ENCODE data around the gene ANKHD1. TPM values are rescaled to one million over a fixed set of nuclear protein-coding genes. Genes with fewer than 3 reads are reported as not detected.

ANKHD1 gene
- total RNA-seq, 1 donor from 2014 or later: 105 TPM

DNA sequence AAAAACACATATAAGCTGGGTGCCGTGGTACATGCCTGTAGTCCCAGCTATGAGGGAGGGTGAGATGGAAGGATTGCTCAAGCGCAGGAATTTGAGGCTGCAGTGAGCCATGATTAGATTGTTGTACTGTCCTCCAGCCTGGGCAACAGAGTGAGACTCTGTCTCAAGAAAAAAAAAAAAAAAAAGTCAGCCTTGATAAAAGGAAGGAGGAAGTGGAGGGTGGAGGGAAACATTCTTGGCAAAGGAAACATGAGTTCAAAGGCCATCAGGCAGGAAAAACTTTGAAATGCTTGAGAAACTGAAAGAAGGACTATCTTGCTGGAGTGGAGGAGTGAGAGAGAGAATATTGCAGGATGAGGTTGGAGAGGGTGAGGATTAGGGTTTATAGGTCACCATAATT, 18.3 kb upstream of the ANKHD1 start:
- TF ChIP-seq, protein P1, sequence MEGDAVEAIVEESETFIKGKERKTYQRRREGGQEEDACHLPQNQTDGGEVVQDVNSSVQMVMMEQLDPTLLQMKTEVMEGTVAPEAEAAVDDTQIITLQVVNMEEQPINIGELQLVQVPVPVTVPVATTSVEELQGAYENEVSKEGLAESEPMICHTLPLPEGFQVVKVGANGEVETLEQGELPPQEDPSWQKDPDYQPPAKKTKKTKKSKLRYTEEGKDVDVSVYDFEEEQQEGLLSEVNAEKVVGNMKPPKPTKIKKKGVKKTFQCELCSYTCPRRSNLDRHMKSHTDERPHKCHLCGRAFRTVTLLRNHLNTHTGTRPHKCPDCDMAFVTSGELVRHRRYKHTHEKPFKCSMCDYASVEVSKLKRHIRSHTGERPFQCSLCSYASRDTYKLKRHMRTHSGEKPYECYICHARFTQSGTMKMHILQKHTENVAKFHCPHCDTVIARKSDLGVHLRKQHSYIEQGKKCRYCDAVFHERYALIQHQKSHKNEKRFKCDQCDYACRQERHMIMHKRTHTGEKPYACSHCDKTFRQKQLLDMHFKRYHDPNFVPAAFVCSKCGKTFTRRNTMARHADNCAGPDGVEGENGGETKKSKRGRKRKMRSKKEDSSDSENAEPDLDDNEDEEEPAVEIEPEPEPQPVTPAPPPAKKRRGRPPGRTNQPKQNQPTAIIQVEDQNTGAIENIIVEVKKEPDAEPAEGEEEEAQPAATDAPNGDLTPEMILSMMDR (IDR thresholded peaks at IDR 0.05; ENCODE audit: partially characterized antibody, unreplicated experiment): no peak
- Mint-ChIP-seq H3K27me3 (ENCODE audit: unreplicated experiment) (no peaks in the 10 kb centered on the region), H3K4me1 (ENCODE audit: low read depth, unreplicated experiment) (no peaks in the 10 kb centered on the region), H3K27ac (ENCODE audit: unreplicated experiment) (no peak overlapping the region), H3K4me3 (ENCODE audit: unreplicated experiment) (no peak overlapping the region), H3K36me3 (ENCODE audit: unreplicated experiment) (no peaks in the 10 kb centered on the region), H3K9me3 (ENCODE audit: unreplicated experiment) (no peaks in the 10 kb centered on the region)
- no peak for DNase-seq

DNA sequence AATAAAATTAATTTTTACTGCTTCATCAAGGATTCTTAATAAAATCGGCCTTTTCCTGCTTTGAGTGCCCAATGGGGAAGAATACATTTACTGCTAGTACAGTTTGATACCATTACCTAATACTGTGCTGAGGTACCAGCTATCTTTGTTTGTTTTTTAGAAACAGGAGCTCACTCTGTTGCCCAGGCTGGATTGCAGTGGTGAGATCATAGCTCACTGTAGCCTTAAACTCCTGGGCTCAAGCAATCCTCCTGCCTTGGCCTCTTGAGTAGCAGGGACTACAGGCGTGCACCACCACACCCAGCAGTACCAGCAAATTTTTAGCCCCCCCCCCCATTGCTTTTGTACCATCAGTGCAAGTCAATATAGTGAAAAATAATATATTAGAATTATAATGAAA, 13.6 kb upstream of the ANKHD1 start:
- no peak for DNase-seq
- TF ChIP-seq, protein P1 (IDR thresholded peaks at IDR 0.05; ENCODE audit: partially characterized antibody, unreplicated experiment): no peak
- H3K4me1 Mint-ChIP-seq (ENCODE audit: low read depth, unreplicated experiment): no peaks in the 10 kb centered on the region
- no peaks in the 10 kb centered on the region for H3K27me3 Mint-ChIP-seq (ENCODE audit: unreplicated experiment)
- no peak overlapping the region for H3K4me3 Mint-ChIP-seq (ENCODE audit: unreplicated experiment)
- H3K27ac Mint-ChIP-seq (ENCODE audit: unreplicated experiment): no peak overlapping the region
- H3K36me3 Mint-ChIP-seq (ENCODE audit: unreplicated experiment): no peaks in the 10 kb centered on the region
- H3K9me3 Mint-ChIP-seq (ENCODE audit: unreplicated experiment): no peaks in the 10 kb centered on the region

DNA sequence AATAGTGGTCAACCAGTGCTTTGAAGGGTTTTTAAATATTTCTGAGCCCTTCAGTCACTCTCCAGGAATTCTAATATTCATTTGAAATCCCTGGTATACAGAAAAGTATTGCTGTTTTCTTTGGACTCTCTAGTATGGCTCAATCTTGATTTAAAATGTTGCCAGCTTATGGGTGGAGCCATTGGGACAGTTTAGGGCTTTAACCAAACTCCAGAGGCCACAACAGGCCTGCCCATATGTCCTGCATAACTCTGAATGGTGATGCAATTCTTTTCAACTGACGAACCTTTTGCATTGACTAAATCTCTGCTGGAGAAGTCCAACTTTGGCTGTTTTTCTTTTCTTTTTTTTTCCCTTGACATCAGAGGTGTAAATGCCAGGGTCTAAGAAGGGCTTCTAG, 10.3 kb upstream of the ANKHD1 start:
- Mint-ChIP-seq H3K27me3 (ENCODE audit: unreplicated experiment) (no peaks in the 10 kb centered on the region), H3K4me1 (ENCODE audit: low read depth, unreplicated experiment) (no peaks in the 10 kb centered on the region), H3K4me3 (ENCODE audit: unreplicated experiment) (no peak overlapping the region), H3K36me3 (ENCODE audit: unreplicated experiment) (no peaks in the 10 kb centered on the region), H3K9me3 (ENCODE audit: unreplicated experiment) (no peaks in the 10 kb centered on the region), H3K27ac (ENCODE audit: unreplicated experiment) (no peak overlapping the region)
- TF ChIP-seq, protein P1 (IDR thresholded peaks at IDR 0.05; ENCODE audit: partially characterized antibody, unreplicated experiment): no peak
- DNase-seq: no peak

DNA sequence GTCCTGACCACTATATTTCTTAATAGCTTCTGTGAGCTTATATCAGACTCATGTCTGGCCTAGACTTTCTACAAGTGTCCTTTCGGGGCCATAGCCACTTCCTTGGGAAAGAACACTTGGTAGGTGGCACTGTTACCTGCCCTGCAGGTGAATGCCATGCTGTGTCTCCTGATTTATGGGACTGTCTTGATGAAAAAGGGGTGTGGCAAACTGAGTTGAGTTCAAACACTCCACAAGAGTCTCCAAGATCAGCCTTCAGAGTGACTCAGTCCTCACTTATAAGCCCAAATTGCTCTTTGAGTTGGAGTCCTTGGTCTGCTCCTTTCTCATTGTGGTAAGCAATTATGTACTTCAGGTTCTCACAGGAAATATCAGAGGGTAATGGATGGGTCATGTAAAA, 9.9 kb upstream of the ANKHD1 start:
- Mint-ChIP-seq H3K27ac (ENCODE audit: unreplicated experiment) (no peak overlapping the region), H3K36me3 (ENCODE audit: unreplicated experiment) (no peaks in the 10 kb centered on the region), H3K4me1 (ENCODE audit: low read depth, unreplicated experiment) (no peaks in the 10 kb centered on the region), H3K4me3 (ENCODE audit: unreplicated experiment) (no peak overlapping the region), H3K27me3 (ENCODE audit: unreplicated experiment) (no peaks in the 10 kb centered on the region), H3K9me3 (ENCODE audit: unreplicated experiment) (no peaks in the 10 kb centered on the region)
- DNase-seq: no peak
- TF ChIP-seq, protein P1 (IDR thresholded peaks at IDR 0.05; ENCODE audit: partially characterized antibody, unreplicated experiment): no peak

DNA sequence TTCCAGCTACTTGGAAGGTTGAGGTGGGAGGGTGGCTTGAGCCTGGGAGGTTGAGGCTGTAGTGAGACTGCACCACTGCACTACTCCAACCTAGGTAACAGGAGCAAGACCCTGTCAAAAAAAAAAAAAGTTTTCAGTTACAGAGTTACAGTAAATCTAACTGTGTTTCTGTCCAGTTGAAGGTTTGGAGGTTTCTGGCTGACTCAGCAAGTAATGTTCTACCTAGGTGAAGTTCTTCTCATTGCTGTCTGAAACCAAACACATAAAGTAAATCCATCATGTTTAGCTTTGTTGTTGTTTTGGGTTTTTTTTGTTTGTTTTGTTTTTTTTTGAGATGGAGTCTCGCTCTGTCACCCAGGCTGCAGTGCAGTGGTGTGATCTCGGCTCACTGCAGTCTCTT, 7.9 kb upstream of the ANKHD1 start:
- no peaks in the 10 kb centered on the region for H3K36me3 Mint-ChIP-seq (ENCODE audit: unreplicated experiment)
- TF ChIP-seq, protein P1 (IDR thresholded peaks at IDR 0.05; ENCODE audit: partially characterized antibody, unreplicated experiment): no peak
- no peak overlapping the region for H3K4me3 Mint-ChIP-seq (ENCODE audit: unreplicated experiment)
- H3K27me3 Mint-ChIP-seq (ENCODE audit: unreplicated experiment): no peaks in the 10 kb centered on the region
- DNase-seq: no peak
- H3K4me1 Mint-ChIP-seq (ENCODE audit: low read depth, unreplicated experiment): no peaks in the 10 kb centered on the region
- H3K9me3 Mint-ChIP-seq (ENCODE audit: unreplicated experiment): no peaks in the 10 kb centered on the region
- H3K27ac Mint-ChIP-seq (ENCODE audit: unreplicated experiment): no peak overlapping the region
